GM21529 (cell line): Measurements from ENCODE around the gene CACNA1E.

ENCODE experiments used
- ATAC-seq: cut with Tn5 transposase; IDR thresholded peaks from one replicate; pipeline ENCODE4 v1.9.1; 2021; ENCODE audit not compliant: unreplicated experiment

CACNA1E gene

GRCh38 chr1:181559142-181559541, 75.8 kb downstream of the CACNA1E start:
- no peak for ATAC-seq

GRCh38 chr1:181562395-181562794, 79.1 kb downstream of the CACNA1E start:
- ATAC-seq: no peak

DNA sequence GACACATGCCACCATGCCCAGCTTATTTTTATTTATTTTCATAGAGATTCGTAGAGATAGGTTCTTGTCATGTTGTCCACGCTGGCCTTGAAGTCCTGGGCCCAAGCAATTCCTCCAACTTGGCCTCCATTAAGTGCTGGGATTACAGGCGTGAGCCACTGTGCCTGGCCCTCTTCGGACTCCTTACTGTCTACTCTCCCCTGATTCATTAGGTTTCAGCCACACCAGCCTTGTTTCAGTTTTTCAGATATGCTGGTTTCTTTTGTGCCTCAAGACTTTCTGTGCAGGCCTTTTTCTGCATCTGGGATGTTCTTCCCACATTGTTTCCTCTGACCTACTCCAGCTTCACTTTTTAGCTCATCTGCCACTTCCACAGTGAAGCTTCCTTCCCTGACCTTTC, 85.4 kb downstream of the CACNA1E start:
- no peak for ATAC-seq

- no peak for ATAC-seq
Measured at GRCh38 chr1:181577475-181577874, 94.2 kb downstream of the CACNA1E start.

DNA sequence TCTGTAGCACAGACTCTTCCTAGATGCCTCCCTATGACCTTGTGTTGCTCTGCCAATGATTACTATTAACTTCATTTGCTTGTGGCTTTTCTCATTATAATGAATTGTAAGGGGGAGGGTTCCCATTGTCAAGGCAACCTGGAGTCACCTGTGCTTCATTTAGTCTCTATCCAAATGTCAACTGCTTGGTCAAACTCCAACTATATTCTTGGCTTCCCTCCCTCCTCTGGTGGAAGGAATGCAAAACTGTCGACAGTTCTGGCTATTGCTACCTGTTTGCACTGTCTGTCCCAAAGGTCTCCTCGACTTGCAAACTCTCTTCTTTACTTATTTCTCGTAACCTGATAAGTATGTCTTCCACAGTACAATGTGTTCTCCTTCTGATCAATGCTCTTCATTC, 100.3 kb downstream of the CACNA1E start:
- ATAC-seq: no peak

DNA sequence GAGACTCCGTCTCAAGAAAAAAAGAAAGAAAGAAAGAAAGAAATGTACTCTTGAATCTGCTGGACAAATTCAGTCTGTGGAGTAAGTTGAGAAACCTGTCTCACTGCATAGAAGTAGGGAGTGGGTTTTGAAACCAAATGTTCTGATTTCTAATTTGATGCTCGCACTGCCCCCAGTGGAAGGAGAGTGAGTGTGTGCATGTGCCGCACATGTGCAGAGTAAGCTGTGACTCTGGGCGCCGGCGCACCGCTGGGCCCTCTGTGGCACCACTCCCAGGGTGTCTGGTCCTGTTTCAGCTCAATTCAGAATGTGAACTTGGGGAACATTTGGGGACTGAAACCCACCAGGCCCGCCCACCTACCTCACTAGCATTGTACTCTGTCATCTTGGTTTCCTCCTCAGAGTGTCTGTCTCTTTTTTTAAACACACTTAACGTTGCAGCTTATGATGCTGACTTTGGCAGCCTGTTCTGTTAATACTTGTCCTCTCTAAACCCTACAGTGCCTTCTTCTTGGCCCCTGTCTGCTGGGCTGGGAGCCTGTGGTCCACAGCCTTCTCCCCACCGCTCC, 104.6 kb downstream of the CACNA1E start:
- ATAC-seq: no peak

DNA sequence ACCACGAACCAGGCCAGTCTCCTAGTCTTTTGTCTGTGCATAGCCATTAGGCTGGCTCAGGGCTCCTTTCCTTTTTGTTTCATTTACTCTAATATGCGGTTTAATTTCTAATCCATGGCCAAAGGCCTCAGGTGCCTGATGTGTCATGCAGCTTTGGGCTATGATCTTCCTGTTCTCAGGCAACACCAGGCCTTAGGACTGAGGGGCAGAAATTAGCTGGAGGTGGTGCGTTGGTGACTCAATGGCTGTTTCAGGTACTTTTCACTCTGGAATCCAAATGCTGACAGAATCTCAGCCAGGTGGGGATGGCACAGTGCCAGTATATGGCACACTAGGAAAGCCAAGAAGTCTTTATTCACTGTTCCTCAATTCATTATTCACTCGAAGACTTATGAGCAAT, 105.3 kb downstream of the CACNA1E start:
- no peak for ATAC-seq

DNA sequence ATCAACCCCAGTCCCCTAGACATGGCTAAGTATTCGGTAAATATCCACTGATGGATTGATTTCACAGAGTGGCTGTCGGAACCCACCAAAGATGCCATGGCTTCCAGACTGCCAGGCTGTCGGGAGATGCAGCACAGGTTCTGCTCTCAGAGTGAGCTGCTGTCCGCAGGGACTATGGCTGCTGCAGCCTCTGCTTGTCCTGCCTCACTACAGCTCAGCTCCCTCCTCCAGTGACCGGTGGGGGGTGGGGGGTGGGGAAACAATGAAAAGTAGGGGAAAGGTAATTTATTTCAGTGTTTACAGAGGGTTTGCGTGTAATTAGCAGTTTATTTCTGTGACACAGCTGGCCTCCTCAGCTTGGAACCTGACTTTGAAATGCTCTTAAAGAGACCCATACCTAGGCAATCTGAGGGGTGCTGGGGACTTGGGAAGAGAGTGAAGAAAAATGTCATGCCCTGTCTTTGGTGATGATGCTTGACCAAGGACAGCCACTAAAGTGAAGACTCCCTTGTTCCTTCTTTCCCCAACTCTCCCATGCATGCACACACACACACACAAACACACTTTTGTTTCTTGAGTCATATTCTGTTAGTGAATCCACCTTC, 109.0 kb downstream of the CACNA1E start:
- no peak for ATAC-seq

- ATAC-seq: no peak
Measured at GRCh38 chr1:181593042-181593441, 109.7 kb downstream of the CACNA1E start.

- ATAC-seq: no peak
Measured at GRCh38 chr1:181594553-181594952, 111.2 kb downstream of the CACNA1E start.

GRCh38 chr1:181595234-181595633, 111.9 kb downstream of the CACNA1E start:
- ATAC-seq: no peak

- no peak for ATAC-seq
Measured at GRCh38 chr1:181601186-181601950, 118.1 kb downstream of the CACNA1E start.

- no peak for ATAC-seq
Measured at GRCh38 chr1:181603735-181604410, 120.6 kb downstream of the CACNA1E start.

DNA sequence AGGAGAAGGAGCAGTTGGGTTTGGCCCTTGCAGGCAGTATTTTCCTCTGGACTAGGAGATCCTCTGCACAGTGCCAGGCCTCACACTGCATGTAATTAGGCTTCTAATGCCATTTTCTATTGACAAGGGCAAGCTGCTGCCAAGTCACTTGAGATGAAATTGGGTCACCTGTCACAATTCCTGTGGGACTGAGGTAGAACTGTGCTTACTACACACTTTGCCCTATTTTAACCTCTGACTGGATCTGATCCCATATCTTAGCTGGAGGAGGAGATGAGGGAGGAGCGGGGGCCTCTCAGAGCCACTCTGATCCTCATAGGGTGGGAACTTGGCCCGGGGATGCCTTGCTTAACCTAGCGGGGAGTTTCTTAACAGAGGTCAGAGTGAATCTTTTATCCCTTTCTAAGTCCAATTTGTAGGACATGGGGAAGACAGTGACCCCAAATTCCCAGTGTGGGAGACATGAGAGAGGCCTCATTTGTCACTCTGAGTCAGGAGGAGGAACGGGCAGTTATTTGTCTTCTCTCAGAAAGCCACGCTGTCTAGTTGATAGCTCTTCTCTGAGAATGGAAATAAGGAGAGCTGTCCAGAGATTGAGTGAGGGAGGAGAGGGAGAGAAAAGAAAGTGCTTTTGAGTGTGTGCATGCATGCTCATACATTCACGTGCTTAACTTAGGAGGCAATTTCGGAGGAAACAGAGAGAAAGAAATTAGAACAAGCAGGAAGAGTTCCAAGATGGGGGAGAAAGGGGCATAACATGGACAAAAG, 121.3 kb downstream of the CACNA1E start:
- no peak for ATAC-seq

GRCh38 chr1:181607524-181607923, 124.2 kb downstream of the CACNA1E start:
- ATAC-seq: no peak

DNA sequence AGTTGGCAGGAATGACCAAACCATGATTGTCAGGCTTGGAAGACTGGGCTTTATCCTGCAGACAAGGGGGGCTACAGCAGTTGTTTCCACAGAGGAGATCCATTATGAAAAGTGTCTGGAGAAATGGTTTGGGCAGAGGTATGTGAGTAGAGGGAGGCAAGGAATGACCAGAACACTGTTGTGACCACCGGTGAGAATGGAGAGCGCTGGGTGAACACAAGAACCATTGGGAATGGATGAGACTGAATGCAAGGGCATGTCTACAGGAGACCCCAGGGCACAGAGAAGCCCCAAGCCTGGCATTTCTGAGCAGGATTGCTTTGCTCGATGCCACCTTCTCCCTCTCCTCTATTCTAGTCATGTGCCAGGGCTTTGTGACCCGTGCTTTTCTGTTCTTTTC, 125.1 kb downstream of the CACNA1E start:
- ATAC-seq: no peak

DNA sequence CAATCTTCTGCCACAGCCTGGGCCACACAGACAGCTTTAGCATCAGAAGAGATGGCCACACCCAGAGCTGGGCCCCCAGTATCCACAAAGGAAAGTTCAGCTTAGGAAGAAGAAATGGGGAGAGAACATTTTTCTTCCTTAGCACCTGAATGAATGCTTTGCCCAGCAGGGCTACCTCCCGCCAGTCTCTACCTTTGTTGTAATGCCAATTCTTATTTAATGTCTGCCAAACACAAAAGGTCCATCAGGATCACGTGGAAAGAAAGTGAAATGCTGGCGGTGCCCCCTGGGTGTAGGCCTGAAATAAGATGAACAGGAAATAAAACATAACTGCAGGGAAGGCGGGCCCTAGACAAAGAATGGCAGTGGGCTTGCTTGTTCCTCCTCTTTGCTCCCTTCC, 125.6 kb downstream of the CACNA1E start:
- ATAC-seq: no peak

GRCh38 chr1:181612100-181612499, 128.8 kb downstream of the CACNA1E start:
- ATAC-seq: no peak

GRCh38 chr1:181618559-181618958, 135.2 kb downstream of the CACNA1E start:
- no peak for ATAC-seq

GRCh38 chr1:181620183-181620582, 136.9 kb downstream of the CACNA1E start:
- ATAC-seq: no peak

DNA sequence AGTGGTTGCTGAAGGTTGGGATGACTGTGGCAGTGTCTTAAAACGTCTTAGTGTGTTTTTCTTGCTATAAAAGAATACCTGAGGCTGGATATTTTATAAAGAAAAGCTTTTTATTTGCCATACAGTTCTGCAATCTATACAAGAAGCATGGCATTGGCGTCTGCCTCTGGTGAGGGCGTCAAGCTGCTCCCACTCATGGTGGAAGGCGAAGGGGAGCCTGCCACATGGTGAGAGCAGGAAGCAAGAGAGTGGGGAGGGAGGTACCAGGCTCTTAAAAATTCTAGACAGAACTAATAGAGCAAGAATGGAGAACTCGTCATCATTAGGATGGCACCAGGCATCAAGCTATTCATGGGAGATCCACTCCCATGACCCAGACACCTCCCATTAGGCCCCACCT, 140.5 kb downstream of the CACNA1E start:
- no peak for ATAC-seq
